ENCODE data around the gene LGR6.

LGR6 gene

GRCh38 chr1:202272103-202272845, 78.7 kb downstream of the LGR6 start:
- no peak for DNase-seq

- peak; percentile 25 for DNase-seq
Measured at GRCh38 chr1:202274611-202275010, 81.0 kb downstream of the LGR6 start.

- no peak for DNase-seq
Measured at GRCh38 chr1:202275061-202275770, 81.6 kb downstream of the LGR6 start.

GRCh38 chr1:202276081-202276715, 82.6 kb downstream of the LGR6 start:
- DNase-seq = no peak

- no peak for DNase-seq
Measured at GRCh38 chr1:202276920-202277319, 83.3 kb downstream of the LGR6 start.

- no peak for DNase-seq
Measured at GRCh38 chr1:202278751-202279150, 85.2 kb downstream of the LGR6 start.

GRCh38 chr1:202279806-202280205, 86.2 kb downstream of the LGR6 start:
- DNase-seq = no peak

GRCh38 chr1:202280595-202280994, 87.0 kb downstream of the LGR6 start:
- no peak for DNase-seq

- no peak for DNase-seq
Measured at GRCh38 chr1:202281316-202282024, 87.9 kb downstream of the LGR6 start.

- no peak for DNase-seq
Measured at GRCh38 chr1:202282025-202282371, 88.4 kb downstream of the LGR6 start.

- DNase-seq = no peak
Measured at GRCh38 chr1:202282596-202283283, 89.1 kb downstream of the LGR6 start.

GRCh38 chr1:202283379-202283844, 89.8 kb downstream of the LGR6 start:
- DNase-seq = no peak

GRCh38 chr1:202283991-202284390, 90.4 kb downstream of the LGR6 start:
- no peak for DNase-seq

- DNase-seq = no peak
Measured at GRCh38 chr1:202285908-202286307, 92.3 kb downstream of the LGR6 start.

GRCh38 chr1:202286622-202287097, 93.1 kb downstream of the LGR6 start:
- no peak for DNase-seq

- no peak for DNase-seq
Measured at GRCh38 chr1:202287196-202287595, 93.6 kb downstream of the LGR6 start.

GRCh38 chr1:202288177-202288576, 94.6 kb downstream of the LGR6 start:
- no peak for DNase-seq

GRCh38 chr1:202289009-202289408, 95.4 kb downstream of the LGR6 start:
- no peak for DNase-seq

- DNase-seq = no peak
Measured at GRCh38 chr1:202291001-202291400, 97.4 kb downstream of the LGR6 start.

- no peak for DNase-seq
Measured at GRCh38 chr1:202291961-202292712, 98.5 kb downstream of the LGR6 start.

GRCh38 chr1:202292773-202293172, 99.2 kb downstream of the LGR6 start:
- no peak for DNase-seq

- DNase-seq = no peak
Measured at GRCh38 chr1:202293569-202293968, 100.0 kb downstream of the LGR6 start.

All from activated effector memory CD4-positive, alpha-beta T cell treated with Interleukin-2 at 50 U/mL for 16 hours (primary cell).